Stimulated activated CD8-positive, alpha-beta memory T cell treated with anti-CD3 and anti-CD28 coated beads, Interleukin-12 subunit alpha, Interleukin-12 subunit beta, amount 100 ng/mL, for 24 hours (primary cell): ENCODE measurements around the gene NAALADL2.

ENCODE experiments used
- DNase-seq: peaks from one replicate; pipeline ENCODE4 v3.0.0-alpha.2; 2020; ENCODE audit errors: extremely low read depth

The NAALADL2 gene

DNA sequence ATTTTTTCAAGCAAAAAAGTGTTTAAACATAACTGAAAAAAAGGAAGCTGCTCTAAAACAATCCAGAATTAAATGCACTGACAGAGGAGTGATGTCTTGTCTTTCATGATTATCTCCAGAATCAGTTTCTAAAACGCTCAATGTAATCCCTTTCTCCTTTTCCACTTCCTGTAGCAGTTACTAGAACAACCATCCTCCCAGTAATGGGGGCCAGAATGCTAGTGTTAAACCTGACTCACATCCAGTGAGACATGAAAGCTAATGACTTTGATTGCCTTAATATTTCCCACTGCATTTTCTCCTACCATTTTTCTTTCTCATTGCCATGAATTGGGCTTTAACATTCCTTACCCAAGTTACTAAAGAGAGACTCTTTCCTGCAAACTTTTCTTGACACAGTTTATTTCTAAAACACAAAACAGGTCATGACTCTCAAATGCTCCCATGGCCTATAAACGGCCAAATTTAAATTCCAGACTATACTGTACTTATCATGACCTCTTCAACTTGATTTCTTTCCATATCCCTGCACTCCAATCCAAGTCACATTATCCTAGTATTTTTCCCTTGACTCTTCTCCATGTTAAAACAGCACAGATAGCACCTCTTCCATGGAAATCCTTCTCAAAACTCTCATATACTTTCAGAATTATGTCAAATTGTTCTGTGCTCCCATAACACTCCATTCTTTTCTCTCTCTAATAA is 341.4 kb downstream of the NAALADL2 start:
- DNase-seq = no peak

- DNase-seq = no peak
These were observed 348.2 kb downstream of the NAALADL2 start for GRCh38 chr3:175207361-175207760.

DNA sequence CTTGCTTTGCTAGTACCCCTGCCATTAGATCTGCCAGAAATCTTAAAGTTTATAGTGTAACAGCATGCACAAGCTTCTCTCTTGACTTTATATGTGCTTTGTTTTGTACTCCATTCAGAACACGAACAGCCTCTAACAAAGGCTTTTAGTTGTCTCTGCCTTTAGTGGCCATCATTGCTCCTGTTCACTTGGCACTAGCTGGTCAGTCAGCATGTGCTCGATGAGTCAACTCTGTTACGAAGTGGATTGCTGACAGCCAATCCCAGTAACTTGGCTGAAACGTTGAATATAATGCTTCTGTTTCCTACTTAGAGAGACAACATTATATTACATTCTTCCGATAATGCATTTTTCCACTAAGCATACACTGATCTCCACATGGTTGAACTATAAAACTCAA is 349.2 kb downstream of the NAALADL2 start:
- no peak for DNase-seq

- DNase-seq = no peak
These were observed 352.3 kb downstream of the NAALADL2 start for GRCh38 chr3:175211466-175211865.

GRCh38 chr3:175212896-175213295 is 353.8 kb downstream of the NAALADL2 start:
- DNase-seq = no peak

- no peak for DNase-seq
These were observed 355.1 kb downstream of the NAALADL2 start for GRCh38 chr3:175214216-175214615.

DNA sequence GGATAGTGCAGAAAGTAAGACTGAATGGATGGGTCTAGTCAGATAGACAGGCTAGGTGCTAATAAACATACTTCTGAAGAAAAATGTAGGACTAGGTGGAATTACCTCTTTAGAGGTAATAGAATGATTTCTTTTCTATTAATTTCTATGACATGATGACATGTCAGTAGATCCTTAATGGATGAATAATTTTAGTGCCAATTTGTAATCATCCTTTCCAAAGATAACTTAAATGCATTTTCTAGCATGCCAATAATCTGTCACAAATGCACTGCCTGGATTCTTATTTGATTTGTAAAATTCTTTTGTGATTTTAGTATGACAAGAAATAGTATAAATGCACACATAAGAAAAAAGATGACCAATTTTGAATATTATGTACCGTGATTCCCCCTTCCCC is 356.7 kb downstream of the NAALADL2 start:
- DNase-seq = no peak

DNA sequence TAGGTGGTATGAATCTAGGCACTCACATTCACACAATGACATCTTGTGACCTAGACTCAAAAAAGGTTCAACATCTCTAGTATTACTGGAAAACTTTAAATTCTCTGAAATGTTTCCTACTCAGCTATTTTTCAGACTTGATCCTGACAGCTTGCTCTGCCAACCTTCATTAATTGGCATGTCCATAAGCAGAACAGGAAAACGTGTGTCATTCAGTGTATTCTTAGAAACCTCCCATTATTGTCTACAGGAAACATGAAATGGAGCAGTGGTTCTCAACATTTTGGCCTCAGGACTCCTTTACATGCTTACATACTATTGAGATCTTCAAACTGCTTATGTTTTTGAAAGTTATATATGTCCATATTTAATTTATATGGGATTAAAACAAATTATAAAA is 363.2 kb downstream of the NAALADL2 start:
- no peak for DNase-seq

DNA sequence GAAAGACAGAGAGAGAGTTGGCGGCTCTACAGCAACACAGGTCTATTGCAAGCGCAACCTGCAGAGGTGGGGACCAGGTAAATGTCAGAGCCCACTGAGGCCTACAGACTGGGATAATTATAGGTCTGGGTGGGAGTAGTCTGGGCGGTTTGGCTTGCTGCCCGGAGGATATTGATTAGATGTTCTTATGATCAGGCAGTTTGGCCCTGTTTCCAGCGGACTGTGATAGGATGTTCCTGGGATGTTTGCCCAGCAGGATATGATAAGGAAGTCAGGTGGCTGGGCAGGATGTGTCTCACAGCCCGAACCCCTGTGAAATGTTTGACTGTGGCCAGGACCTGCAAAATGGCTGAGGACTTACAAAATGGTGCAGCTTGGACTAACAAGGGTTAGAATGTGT is 364.9 kb downstream of the NAALADL2 start:
- DNase-seq = no peak

- no peak for DNase-seq
These were observed 367.3 kb downstream of the NAALADL2 start for GRCh38 chr3:175226444-175226843.

DNA sequence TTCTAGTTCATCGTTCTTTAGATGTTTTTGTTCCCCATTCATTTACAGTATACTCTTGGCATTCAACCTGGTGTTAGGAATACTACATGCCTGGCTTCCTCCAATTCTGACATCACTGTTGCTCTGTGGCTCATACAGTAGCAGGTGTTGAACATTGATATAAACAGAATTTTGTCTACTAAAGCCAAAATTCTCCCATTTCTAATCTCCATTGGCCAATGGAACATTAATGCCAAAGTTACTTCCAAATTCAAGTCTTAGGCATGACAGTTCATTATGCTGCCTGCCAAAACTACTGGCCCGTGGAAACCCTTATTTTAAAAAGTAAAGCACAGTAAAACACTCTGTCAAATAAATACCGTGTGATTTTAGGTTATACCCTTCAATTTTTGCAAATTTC is 368.0 kb downstream of the NAALADL2 start:
- no peak for DNase-seq

DNA sequence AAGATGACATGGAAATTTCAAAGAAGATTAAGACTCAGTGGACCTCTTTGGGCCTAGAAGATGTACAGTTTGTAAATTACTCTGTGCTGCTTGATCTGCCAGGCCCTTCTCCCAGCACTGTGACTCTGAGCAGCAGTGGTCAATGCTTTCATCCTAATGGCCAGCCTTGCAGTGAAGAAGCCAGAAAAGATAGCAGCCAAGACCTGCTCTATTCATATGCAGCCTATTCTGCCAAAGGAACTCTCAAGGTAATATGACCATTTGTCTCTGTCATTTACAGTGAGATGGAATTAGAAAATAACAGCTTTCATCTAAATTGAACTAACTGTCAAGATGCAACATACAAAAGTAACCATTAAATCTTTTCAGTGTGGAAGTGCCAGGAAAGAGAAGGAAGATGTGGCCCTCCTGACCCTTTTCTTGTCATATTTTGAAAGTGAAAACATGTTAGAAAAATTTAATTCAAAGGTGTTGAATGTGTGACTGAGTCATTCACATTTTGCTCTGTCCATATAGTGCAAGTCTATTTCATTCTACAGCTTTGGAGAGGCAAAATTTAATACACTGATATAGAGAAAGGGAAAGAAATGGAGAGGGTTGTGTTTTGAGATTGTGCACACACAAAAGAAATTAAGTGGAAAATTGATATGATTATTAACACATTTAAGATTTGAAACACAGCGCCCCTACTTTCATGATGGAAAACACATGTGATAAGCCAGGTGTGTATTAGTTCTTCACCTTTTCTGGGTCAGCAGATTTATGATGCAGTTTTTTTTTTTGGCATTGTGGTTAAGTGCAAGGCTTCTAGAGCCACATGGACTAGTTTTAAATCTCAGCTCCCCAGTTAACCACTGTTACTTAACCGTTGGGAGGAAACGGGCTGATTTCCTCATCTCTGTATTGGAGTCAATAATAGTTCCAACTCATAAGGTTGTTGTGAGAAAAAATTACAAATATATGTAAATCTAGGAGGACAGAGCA is 375.1 kb downstream of the NAALADL2 start:
- DNase-seq = no peak

GRCh38 chr3:175238801-175239200 is 379.7 kb downstream of the NAALADL2 start:
- no peak for DNase-seq

DNA sequence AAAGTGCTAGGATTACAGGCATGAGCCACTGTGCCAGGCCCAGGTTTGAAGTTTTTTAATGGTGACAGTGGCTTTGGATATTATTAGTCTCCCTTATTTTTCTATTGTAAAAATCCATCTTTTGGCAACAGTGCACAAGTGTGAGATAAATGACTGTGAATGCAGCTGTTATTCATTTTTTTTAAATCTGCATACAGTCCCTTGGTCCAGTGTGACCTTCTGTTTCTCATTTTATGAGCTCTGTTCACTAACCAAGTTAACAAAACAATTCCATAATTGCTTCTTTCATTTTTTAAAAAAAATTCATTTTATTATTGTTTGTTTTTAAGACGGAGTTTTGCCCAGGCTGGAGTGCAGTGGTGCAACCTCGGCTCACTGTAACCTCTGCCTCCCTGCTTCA is 381.8 kb downstream of the NAALADL2 start:
- no peak for DNase-seq

GRCh38 chr3:175242243-175242642 is 383.1 kb downstream of the NAALADL2 start:
- no peak for DNase-seq

- DNase-seq = no peak
These were observed 387.1 kb downstream of the NAALADL2 start for GRCh38 chr3:175246234-175246633.

- no peak for DNase-seq
These were observed 387.6 kb downstream of the NAALADL2 start for GRCh38 chr3:175246766-175247165.

GRCh38 chr3:175247629-175248028 is 388.5 kb downstream of the NAALADL2 start:
- DNase-seq = no peak

DNA sequence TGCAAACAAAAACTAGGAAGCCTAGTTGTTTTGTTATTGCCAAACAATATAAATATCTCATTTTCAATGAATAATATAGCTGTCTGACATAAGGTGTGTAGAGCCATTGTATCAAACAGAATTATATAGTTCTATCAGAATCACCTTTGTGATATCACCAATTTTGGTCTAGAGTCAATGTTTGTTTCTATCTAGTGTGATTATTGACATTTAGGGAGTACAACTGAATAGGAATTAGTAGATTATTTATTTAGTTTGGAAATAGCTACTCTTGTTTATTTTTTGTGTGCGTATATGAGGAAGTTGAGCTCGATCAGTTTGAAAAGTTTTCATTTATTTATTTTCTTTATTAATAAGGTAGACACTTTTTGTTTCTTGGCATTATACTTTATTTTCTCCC is 389.7 kb downstream of the NAALADL2 start:
- DNase-seq = no peak

DNA sequence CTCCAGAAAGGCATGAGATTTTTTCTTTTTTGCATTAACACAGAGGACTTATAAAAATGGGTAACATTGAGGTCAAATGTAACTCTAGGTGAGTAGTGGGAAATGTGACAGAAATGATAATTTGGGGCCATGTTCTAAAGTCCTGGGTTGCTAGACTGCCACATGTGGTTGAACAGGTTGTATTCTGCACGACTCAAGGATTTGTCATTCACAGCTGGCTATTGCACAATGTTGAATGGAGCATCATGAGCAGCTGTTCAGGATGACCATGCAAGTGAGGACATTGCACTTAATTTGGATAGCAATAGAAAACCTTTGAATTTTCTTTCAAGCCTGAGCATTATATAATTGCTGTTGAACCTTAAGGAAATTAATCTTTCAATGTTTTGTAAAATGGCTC is 396.6 kb downstream of the NAALADL2 start:
- no peak for DNase-seq

GRCh38 chr3:175257123-175257522 is 398.0 kb downstream of the NAALADL2 start:
- no peak for DNase-seq

DNA sequence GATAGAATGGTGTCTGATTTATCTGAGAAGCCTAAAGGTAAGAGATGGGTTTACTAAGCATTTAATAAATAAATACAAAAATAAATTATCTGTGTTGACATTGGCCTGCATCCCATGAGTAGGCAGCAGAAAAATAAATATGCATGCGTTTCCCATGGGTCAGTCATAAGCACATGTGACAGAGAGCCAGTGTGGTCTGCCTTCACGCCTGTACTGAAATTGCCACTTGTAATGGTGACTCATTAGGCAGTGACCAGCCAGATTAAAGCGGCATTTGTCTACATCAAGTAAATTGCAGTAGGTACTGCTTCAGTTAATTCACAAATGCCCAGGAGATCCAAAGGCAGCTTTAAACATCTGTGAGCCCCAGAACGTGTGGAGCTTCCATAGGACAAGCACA is 399.6 kb downstream of the NAALADL2 start:
- DNase-seq = no peak
